GOT3 (cell line): ENCODE data around the gene CCL23.
"Not testable (repeated sequence)": the region's sequence is repeated elsewhere in the genome, so short reads cannot be mapped to it uniquely, and the experiment has no call there.

Source experiments
- DNase-seq: peaks from one replicate; lab custom pipeline; 2025; ENCODE audit warnings: mixed read lengths; lab: John Stamatoyannopoulos, UW

CCL23 gene

DNA sequence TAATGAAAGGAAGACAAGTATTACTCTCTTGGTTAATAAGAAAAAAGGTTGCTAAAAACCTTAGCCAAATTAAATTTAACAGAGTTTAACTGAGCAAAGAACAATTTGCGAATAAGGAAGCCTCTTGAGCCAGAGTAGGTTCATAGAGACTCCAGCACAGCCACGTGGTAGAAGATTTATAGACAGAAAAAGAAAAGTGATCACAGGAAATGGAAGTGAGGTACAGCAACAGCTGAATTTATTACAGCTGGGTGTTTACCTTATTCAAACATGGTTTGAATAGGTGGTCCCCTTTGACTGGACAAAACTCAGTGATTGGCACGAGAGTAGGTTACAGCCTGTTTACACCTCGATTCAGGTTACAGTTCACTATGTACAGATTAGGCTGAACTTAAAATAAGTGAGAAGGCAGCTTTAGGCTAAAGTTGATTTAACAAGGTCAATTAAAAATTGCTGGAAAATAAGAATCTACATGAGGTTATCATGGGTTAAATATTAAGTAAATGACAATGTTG lies 13.1 kb downstream of the CCL23 start:
- no peak for DNase-seq

DNA sequence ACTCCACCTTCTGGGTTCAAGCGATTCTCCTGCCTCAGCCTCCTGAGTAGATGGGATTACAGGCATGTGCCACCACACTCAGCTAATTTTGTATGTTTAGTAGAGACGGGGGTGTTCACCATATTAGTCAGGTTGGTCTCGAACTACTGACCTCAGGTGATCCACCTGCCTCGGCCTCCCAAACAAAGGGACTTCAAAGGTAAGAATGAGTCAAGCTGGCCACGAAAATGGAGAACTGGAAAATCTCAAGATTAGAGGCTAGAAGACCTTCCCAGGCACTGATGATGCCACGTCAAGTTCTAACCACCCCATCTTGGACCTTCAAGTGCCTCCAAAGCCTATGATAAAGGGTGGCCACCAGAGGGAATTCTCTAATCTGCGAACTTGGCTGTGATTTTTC lies 15.1 kb downstream of the CCL23 start:
- no peak for DNase-seq

DNA sequence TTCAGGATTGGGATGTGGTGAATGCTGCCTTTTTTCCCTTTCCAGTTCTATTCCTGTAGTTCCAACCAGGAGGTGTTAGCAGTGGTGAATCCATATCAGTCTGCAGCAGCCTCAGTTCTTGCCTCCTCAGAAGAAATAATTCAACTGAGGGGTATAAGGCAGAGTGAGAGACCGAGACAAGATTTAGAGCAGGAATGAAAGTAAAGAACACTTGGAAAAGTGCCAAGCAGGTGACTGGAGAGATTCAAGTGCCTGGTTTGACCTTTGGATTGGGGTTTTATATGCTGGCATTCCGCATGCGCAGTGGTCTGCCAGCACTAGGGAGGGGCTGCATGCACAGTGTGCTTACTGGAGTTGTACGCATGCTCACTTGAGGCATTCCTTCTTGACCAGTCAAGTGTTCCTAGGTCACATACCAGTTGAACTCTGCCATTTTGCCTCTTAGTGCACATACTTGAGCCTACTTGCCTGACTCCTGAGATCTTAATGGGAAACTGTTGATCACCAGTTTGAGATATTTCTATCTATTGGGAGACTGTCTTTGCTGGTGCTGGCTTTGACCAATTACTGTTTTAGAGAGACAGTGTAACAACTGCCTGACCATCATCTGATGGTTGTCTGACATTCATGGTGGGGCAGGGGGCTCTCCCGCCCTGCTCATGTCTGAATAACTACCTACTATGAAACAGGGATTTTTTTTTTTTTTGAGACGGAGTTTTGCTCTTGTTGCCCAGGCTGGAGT lies 15.7 kb downstream of the CCL23 start:
- no peak for DNase-seq

DNA sequence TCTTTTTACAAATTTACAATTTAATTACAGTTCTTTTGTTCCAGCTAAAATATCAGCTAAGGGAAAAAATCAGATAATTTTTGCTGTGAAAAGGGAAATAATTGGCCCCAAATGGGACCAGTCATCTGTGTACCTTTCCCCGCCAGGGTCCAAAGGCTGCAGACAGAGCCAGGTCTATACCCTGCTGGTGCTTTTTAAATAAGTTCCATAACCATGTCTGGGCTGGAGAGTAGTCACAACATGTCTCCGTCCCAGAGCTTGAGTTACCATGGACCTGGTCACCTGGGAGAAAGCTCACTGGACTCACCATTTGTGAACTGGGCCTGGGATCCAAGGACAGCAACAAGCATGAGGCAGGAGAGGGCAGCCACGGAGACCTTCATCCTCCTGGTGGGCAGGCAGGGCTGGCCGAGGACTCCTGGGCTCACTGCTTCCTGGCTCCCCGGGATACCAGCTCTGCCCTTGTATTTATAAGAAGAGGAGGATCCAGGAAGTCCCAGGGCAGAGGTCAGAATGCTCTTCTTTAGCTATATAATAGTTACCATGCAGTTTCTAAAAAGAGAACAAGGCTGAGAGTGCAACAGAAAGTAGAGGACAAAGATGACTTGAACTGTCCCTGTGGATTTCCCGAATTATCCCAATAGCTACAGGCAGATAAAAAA lies 16.5 kb downstream of the CCL23 start, which contains the start of gene CCL15:
CCL15 (minus strand) TSS at position 444 of the 662 bp plus-strand sequence; CDS start at position 383, 61 bp downstream.
- no peak for DNase-seq

DNA sequence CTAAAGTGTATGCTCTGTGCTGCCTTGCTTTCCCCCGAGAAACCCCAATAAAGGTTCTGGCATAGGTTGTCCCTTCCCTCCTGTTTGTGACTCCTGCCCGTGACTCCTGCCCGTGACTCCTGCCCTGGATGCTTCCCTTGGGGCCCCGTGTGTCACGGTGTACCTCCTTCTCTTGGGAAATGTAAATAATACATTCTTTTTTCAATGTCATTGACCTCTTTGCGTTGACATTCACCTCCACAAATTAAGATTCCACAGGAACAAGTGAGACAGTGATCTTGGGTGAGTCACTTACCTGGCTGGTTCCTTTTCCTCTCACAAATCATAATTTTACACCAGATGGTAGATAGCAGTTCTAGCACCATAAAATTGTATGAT lies 17.1 kb downstream of the CCL23 start:
- no peak for DNase-seq

DNA sequence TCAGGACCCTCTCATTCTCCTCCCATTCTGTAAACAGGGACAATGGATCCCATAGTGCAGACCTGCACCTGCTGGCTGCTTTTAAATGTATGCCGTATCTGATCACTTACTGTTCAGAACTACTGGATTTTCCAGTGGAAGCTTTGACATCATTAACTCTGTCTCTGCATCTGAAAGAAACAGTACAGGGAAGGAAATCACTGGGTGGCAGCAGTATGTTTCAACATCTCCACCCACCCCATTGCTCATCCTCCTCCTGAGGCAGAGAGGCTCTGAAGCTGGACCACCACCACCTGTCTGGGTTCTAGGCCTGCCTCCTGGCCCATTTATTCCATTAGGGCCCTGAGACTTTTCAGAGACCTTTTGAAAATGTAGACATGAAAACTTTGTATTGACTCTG lies 19.0 kb downstream of the CCL23 start:
- no peak for DNase-seq

DNA sequence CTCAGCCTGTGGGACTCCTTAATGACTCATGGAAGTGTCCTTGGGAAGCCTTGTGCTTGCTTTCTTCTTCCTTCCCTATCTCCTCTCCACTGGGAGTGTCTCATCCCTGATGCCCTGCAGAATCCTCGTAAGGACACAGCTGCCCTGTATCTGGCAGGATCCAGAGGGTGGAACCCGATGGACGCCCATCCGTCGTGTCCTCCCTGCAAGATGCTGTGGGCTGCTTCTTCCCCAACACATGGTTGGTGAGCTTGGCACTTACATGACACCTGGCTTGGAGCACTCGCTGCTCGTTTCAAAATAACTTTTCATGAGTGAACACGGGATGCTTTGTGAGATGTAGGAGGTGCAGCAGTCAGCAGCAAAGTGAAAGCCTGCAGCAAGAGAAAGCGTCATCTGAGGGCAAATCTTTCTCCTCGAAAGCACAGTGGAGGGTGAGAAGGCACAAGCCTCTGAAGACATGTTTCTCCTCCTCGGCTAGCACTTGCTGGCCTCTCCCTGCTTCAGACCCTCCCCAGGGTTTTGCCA lies 19.7 kb downstream of the CCL23 start:
- no peak for DNase-seq

DNA sequence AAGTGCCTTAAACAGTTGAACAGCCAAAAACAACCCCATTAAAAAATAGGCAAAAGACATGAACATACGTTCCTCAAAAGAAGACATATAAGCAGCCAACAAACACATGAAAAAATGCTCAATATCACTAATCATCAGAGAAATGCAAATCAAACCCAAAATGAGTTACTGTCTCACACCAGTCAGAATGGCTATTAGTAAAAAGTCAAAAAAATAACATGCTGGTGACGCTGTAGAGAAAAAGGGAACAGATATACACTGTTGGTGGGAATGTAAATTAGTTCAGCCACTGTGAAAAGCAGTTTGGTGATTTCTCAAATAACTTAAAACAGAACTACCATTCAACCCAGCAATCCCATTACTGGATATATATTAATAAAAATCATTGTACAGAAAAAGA lies 22.4 kb downstream of the CCL23 start:
- not testable (repeated sequence) for DNase-seq

DNA sequence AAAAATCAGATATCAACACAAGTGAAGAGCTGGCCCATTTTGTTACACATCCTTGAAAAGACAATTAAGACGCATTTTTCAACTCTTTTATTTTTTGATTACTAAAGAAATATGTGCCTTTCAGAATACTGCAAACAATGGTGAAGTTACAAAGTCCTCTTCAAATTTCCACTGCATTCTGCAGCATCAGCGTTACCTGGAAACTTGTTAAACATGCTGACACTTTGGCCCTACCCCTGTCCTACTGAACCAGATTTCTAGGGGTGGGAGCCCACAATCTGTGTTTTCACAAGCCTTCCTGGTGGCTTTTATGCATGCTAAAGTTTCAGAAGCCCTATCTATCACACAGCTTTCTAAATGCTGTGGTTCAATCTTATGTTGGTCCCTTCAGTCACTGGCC lies 26.7 kb downstream of the CCL23 start:
- DNase-seq = no peak

DNA sequence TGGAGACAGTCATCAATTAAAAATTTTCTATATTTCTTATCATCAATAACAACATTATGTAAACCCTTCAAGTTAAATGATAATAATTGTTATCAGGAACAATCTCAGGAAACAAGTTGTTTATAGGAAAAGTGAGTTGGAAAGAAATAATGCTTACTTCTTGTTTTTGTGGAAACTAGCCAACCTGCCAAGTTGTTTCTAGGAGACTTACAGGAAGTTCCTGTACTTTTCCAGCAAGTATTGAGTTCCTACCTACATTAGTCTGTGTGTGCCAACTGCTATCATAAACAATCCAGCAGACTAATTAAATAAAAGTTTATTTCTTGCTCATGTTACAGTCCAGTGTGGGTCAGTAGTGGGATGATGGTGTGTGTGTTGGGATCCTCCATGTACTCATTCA lies 29.6 kb downstream of the CCL23 start:
- DNase-seq = no peak

DNA sequence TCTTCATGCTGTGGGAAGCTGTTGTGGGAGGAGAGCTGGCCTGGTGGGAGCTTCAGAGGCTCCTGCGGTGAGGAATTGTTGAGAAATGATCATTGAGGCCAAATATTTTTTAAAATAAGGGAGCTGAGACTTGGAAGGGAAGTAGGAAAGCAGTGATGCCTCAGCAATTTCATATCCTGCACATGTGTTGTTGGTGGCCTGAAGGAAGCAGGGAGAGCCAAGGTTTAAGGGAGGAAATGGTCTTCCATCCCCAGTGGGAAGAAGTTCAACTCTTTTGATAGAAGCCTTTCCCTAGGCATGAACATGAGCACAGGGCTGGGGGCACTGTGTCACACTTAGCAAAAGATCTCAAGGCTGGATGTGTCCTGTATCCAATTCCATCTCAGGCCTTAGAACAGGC lies 31.1 kb downstream of the CCL23 start, which contains the start of gene CCL14:
CCL14 (minus strand) TSS at position 87 of the 400 bp plus-strand sequence; CDS start at position 7, 80 bp downstream.
- no peak for DNase-seq

DNA sequence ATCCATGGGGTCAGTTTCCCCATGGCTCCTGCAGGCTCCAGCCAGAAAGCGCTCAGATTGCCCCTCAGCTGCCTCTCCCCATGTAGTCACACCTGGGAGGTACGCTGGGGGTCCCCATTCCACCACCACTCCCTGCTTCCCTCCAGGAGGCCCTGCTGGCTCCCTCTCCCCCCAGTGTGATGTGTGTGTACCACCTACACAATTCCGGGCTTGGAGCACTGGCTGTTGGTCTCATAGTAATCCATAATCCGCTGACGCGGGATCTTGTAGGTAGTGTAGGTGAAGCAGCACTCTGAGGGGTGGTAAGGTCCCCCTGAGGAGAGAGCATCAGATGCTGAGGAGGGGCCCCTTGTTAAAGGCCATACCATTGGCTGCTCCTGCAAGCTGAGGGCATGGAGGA lies 33.6 kb downstream of the CCL23 start:
- no peak for DNase-seq

DNA sequence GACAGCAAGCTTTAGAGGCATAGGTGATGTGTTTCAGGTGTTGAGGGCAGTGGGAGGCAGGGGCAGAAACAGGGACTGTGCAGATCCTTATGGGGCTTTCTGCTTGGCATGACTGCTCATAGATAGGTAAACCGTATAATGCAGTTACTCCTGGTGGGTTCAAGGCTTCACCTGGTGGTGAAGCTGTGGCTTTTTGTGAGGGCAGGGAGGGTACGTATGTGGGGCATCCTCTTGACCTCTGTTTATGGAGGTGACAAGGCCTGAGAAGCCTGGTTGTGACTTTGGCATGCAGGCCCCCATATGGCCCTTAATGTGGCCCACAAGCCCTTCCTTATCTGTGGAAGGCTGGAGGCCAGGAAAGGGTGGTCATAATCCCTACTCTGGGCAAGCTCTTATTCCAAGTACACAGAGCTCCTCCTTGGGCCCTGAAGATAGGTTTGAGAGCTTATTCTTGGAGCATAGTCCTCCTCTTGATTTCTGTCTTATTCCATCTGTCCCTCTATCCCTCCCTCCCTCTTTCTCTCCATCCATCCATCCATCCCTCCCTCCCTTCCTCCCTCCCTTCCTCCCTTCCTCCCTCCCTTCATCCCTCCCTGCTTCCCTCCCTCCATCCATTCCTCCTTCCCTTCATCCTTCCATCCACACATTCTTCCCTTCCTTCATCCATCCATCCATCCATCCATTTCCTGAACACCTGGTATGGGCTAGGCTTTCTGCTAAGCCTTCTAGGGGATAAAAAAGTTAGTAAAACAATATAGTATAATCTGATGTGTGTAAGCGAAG lies 35.2 kb downstream of the CCL23 start:
- no peak for DNase-seq

DNA sequence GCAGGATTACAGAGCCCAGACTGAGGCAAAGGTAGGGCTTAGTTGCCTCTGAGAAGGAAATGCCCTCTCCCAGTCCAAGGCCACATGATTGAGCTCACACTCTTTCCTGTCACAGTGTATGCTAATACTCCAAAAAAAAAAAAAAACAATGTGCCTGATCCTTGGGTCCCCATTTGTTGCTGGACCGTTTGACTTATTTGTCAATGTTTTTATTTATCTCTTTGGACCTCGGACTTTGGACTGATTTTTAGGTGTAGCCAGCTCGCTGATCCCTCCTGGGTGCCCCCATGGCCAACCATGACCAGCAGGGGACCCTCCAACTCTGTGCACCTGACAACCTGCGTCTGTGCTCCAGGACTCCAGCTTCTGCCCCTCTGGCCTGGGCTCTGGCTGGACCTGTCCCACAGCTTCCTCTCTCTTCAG lies 35.9 kb downstream of the CCL23 start:
- DNase-seq = no peak

DNA sequence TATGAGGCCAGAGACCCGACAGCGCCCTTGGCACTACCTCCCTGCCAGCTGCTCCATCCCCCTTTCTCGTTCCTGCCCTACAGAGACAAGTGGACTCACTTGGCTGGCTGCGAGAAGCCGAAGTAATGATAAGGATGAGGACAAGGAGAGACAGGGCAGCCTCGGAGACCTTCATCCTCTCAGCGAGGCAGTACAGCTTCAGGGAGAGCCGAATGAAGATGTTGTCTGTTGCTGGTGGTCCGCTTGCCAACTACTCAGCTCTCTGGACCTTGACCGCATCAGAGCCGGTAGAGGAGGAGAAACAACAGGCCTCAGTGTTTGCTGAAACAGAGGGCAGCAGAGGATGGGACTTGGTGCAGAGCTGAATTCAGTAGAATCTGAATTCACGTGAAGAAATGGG lies 36.5 kb downstream of the CCL23 start, which contains the start of gene CCL16:
CCL16 (minus strand) TSS at position 252 of the 400 bp plus-strand sequence; CDS start at position 175, 77 bp downstream.
- no peak for DNase-seq

DNA sequence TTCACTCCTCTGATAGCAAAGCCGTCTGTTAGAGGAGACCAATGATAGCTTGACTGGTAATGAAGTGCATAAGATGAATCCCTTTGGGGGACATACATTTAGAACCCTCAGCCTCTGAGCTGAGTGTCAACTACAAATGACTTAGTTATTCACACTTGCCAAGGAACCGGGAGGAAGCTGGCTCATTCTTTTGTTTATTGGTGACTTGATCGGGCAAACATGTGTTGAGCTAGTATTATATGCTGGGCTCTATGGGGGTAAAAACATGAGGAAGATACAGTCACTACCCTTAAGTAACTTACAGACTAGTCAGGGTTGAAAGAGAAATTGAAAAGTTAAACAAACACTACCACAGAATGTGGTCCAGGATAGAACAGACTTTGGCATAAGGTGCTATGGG lies 39.4 kb downstream of the CCL23 start:
- no peak for DNase-seq

DNA sequence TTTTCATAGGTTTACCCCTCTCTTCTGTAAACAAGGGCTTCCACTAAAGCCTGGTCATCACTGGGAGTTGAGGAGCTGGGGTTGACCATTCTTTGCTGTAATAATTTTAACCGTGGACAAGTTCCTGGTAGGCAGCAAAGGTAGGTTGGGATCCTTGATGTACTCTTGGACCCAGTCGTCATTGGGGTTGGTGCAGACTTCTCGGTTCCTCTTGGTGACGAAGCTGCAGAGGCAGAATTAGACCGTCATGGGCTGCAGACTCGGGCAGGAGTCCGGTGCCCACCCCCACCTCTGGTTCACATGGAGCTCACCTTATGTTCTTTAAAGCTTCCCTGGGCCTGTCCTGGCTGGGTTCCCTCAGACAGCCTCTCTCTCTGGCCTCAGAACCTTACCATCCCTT lies 40.3 kb downstream of the CCL23 start:
- no peak for DNase-seq

DNA sequence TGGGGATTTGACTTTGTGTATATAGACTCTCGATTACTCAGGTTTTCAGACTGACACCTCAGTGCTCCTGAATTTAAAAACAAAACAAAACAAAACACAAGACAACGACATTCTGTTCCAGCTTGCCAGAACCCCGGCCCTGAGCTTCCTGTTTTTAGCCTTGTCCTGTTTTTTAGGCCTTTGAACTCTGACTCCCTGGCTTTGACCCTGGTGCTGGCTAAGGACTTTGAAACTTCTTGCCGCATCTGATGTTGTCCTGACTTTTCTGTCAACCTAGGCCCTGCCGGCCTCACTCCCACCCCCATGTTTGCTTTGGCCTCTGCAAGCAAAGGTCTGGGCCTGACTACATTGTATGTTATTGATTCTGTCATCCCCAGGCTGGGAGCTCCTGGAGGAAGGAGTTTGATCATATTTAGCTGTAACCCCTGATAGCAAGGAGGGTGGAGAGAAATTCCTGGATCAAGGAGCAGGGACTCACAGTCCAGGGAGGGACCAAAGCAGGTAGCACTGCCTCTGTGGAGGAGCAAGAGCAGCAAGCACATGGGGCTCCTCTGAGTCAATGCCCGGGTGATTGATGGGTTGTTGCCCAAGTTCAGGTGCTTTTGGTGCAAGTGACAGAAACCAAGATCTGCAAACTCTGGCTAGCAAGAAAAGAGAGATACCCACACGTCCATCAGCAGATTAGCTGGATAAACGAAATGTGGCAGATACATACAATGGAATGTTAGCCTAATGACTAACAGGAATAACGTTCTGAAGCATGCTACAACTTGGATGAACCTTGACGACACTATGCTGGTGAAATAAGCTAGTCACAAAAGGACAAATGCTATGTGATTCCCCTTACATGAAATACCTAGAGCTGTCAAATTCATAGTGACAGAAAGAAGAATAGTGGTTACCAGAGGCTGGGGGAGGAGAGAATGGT lies 44.2 kb downstream of the CCL23 start:
- no peak for DNase-seq

DNA sequence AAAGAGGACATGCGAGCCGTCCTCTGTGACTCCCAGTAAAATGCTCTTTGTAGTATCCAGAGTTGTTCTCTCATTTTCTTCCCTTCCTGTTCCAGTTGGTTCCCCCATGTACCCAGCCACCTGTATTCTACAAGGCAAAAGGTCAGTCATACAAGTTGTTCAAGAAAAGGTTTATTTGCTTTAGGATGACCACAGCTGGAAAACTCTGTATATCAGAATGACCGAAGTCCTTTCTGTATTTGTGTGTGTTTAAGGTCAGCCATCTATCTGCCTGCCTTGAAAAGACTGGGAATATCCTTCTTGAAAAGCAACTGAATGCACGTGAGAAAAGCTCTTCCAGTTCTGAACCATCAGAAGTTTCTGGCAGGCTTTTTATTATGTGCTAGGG lies 44.8 kb downstream of the CCL23 start:
- DNase-seq = no peak

DNA sequence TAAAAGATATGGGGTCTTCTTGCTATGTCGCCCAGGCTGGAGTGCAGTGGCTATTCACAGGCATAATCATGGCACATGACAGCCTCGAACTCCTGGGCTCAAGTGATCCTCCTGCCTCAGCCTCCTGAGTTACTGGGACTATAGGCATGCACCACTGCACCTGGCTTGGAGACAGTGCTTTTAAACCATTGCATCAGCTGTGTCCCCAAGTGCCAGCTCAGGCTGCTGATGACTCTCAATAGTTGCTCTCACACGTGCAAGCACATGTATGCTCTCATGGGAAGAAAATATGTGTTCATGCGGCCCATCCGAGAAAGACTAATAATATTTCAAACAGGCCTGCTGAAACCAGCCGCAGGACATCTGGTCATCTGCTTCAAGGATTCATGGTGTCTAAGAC lies 45.2 kb downstream of the CCL23 start:
- no peak for DNase-seq

DNA sequence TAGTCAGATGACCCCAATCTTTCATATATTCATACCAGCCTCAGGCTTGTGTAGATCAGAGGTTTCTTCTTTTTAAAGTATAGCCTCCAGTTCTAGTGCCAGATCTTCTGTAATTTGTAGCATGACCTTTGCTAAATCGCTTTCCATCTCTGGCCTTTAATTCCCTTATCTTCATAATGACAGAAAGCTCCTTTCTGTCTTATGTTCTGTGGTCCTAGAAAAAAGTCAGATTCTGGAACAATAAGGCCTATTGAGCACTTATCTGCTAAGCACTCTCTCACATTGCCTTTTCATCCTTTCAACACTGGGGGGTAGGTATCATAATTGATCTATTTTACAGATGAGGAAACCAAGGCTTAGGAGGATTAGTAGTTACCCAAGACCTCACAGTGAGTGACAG lies 45.7 kb downstream of the CCL23 start:
- no peak for DNase-seq
